ENCODE results near the gene PTPRA. TPM values are rescaled to one million over a fixed set of nuclear protein-coding genes. Genes with fewer than 3 reads are reported as not detected.
A peak's percentile ranks its signal among the peaks of the same experiment; 100 is the strongest.

Gene PTPRA
- total RNA-seq, 1 experiment from 2014 or later: 22.1 TPM

- H3K27me3 ChIP-seq (ENCODE audit: control insufficient read depth, insufficient read depth, low read length): peaks cover 33% of the 10 kb centered on the region
- no peak overlapping the region for H3K4me3 ChIP-seq (ENCODE audit: insufficient read depth, low read depth, low read length)
Measured at GRCh38 chr20:3077618-3078134, 204.4 kb downstream of the PTPRA start.

DNA sequence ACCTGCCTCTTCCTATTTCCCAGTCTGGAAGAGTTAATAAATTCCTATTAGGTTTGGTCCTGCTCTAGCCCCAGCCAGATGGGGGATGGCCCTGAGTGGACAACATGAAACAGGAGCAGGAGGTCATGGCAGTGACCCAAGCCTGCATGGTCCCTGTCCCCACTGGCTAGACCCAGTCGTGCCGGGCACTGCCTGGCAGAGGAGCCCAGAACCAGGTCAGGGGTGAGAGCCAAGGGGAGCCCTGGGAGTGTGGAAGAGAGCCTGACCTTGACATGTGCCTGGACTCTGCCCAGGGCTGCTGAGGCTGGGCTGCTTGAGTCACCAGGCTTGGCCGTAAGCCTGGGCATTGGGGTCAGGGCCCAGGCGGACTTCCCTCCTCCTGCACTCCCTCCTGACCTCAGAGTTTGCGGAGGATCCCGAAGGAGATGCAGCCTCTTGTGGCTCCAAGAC lies 207.7 kb downstream of the PTPRA start:
- Histone ChIP-seq H3K36me3 (replicated peaks; ENCODE audit: control insufficient read depth, insufficient read depth, low read length) (no peaks in the 10 kb centered on the region), H3K4me3 (ENCODE audit: insufficient read depth, low read depth, low read length) (no peak overlapping the region), H3K27me3 (ENCODE audit: control insufficient read depth, insufficient read depth, low read length) (peaks cover 43% of the 10 kb centered on the region)
- DNase-seq: no peak

More at GRCh38 chr20:3077618-3078134, 204.4 kb downstream of the PTPRA start:
- no peak for DNase-seq
- H3K36me3 ChIP-seq (replicated peaks; ENCODE audit: control insufficient read depth, insufficient read depth, low read length): no peaks in the 10 kb centered on the region

GRCh38 chr20:3081641-3082040 lies 208.4 kb downstream of the PTPRA start:
- Histone ChIP-seq H3K27me3 (ENCODE audit: control insufficient read depth, insufficient read depth, low read length) (peaks cover 43% of the 10 kb centered on the region), H3K36me3 (replicated peaks; ENCODE audit: control insufficient read depth, insufficient read depth, low read length) (no peaks in the 10 kb centered on the region), H3K4me3 (ENCODE audit: insufficient read depth, low read depth, low read length) (no peak overlapping the region)
- no peak for DNase-seq

DNA sequence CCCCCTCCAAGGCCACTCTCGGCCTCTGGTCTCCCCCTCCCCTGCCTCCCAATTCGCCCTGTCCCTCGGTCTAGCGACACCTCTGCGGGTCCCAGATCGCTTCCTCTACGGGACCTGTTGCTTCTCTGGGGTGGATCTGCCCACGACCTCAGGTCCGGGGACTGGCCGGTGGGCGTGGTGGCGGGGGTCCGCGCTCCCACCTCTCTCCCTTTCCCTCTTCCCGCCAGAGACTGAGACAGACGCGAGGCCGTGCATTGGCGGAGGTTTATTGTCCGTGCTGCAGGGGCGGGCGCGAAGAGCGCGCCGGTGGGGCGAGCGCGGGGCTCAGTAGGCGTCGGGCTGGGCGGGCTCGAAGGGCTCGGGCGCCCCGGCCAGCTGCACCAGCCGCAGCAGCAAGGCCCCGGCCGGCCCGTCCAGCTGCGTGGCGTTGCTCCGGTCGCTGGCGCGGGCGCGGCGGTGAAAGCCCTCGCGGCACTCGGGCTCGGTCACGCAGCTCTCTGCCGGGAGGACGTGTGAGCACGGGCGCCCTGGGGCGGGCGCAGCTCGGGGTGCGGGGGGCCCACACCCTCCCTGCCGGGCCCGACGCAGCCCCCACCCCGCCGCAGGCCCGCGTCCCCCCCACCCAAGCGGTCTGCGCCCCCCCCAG lies 209.1 kb downstream of the PTPRA start:
- Histone ChIP-seq H3K27me3 (ENCODE audit: control insufficient read depth, insufficient read depth, low read length) (peaks cover 43% of the 10 kb centered on the region), H3K4me3 (ENCODE audit: insufficient read depth, low read depth, low read length) (peak overlapping the region; percentile 28), H3K36me3 (replicated peaks; ENCODE audit: control insufficient read depth, insufficient read depth, low read length) (no peaks in the 10 kb centered on the region)
- peak; percentile 84 for DNase-seq

- DNase-seq: peak; percentile 90
- Histone ChIP-seq H3K4me3 (ENCODE audit: insufficient read depth, low read depth, low read length) (peak overlapping the region; percentile 45), H3K27me3 (ENCODE audit: control insufficient read depth, insufficient read depth, low read length) (peaks cover 45% of the 10 kb centered on the region), H3K36me3 (replicated peaks; ENCODE audit: control insufficient read depth, insufficient read depth, low read length) (no peaks in the 10 kb centered on the region)
Measured at GRCh38 chr20:3082955-3083952, 210.0 kb downstream of the PTPRA start.

DNA sequence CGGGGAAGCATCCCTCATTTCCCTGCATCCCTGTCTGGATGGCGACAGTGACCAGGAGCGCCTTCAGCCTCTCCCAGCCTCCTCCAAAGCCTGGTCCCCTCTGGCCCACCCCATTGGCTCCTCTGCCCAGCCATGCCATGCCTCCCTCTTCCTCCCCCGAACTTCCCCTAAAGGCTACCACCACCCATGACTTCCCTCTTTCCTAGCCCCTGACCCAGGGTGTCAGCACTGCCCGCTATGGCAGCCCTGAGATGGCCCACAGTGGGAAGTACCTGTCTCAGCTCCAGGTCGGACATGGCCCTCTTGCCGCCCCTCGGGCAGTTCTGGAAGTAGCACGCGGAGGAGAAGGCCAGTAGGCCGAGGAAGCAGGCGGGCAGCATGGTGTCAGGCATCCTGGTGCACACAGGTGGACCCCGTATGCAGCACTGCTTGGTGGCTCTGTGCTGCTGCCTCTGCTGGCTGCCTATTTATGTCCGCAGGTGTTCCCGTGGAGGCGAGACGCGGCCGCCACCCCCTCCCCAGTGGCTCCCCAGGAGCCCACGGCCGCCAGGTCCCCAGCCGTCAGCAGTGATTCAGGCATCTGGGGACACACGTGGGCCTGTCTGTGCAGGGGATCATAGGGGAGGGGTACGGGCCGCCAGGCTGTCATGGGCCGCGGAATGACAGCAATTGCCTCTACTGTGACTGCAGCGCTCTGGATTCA lies 211.2 kb downstream of the PTPRA start, which contains the start of gene AVP:
AVP (minus strand) TSS at position 442 of the 703 bp plus-strand sequence; CDS start at position 392, 50 bp downstream.
- H3K27me3 ChIP-seq (ENCODE audit: control insufficient read depth, insufficient read depth, low read length): peaks cover 45% of the 10 kb centered on the region
- H3K36me3 ChIP-seq (replicated peaks; ENCODE audit: control insufficient read depth, insufficient read depth, low read length): no peaks in the 10 kb centered on the region
- peak; percentile 66 for DNase-seq
- H3K4me3 ChIP-seq (ENCODE audit: insufficient read depth, low read depth, low read length): no peak within 1 kb of the TSS; the same call in 1 of the 2 replicates

- Histone ChIP-seq H3K4me3 (ENCODE audit: insufficient read depth, low read depth, low read length) (no peak overlapping the region), H3K27me3 (ENCODE audit: control insufficient read depth, insufficient read depth, low read length) (peaks cover 45% of the 10 kb centered on the region), H3K36me3 (replicated peaks; ENCODE audit: control insufficient read depth, insufficient read depth, low read length) (no peaks in the 10 kb centered on the region)
- DNase-seq: no peak
Measured at GRCh38 chr20:3084986-3085360, 211.7 kb downstream of the PTPRA start.

DNA sequence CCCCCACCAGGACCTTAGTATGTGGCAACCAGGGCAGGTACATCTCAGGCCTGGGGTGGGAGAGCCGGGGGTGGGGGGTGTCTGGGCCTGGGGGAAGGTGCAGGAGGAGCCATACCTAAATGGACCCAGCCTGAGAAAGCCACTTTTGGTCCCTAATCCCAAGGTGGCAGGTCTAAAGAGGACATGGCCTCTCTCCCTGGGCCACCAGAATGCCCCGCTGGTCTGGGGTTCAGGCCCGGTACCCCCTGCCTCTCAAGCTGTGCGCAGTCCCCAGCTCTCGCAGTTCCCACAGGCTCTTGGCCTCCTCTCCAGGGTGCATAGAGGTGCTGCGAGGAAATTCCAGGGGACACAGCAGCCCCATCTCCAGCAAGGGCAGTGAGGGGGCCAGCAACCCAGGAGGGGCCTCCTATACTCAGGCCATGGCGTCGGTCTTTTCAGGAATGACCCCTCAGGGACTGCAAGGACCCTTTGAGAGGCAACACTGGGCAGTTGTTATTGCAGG lies 212.3 kb downstream of the PTPRA start:
- DNase-seq: no peak
- Histone ChIP-seq H3K27me3 (ENCODE audit: control insufficient read depth, insufficient read depth, low read length) (peaks cover 40% of the 10 kb centered on the region), H3K4me3 (ENCODE audit: insufficient read depth, low read depth, low read length) (no peak overlapping the region), H3K36me3 (replicated peaks; ENCODE audit: control insufficient read depth, insufficient read depth, low read length) (no peaks in the 10 kb centered on the region)

GRCh38 chr20:3088031-3088430 lies 214.8 kb downstream of the PTPRA start:
- Histone ChIP-seq H3K36me3 (replicated peaks; ENCODE audit: control insufficient read depth, insufficient read depth, low read length) (no peaks in the 10 kb centered on the region), H3K27me3 (ENCODE audit: control insufficient read depth, insufficient read depth, low read length) (peaks cover 29% of the 10 kb centered on the region), H3K4me3 (ENCODE audit: insufficient read depth, low read depth, low read length) (no peak overlapping the region)
- no peak for DNase-seq

Other genes starting within 250 kb of the PTPRA start
- gene NOP56, start 220.8 kb upstream of the PTPRA start, total RNA-seq (2014; rRNA removed; shearing (Covaris generic)): 334 and 392 TPM in 2 replicates
- gene IDH3B, start 209.3 kb upstream of the PTPRA start, total RNA-seq (2014; rRNA removed; shearing (Covaris generic)): 174 and 183 TPM in 2 replicates
- 1.1 and 2.6 TPM in 2 replicates for gene EBF4, start 180.7 kb upstream of the PTPRA start, total RNA-seq (2014; rRNA removed; shearing (Covaris generic))
- 105 and 109 TPM in 2 replicates for gene CPXM1, start 72.9 kb upstream of the PTPRA start, total RNA-seq (2014; rRNA removed; shearing (Covaris generic))
- gene C20orf141, start 58.5 kb upstream of the PTPRA start, total RNA-seq (2014; rRNA removed; shearing (Covaris generic)): not detected in 2 replicates
- gene TMEM239, start 57.1 kb upstream of the PTPRA start, total RNA-seq (2014; rRNA removed; shearing (Covaris generic)): not detected in 2 replicates
- gene PCED1A, start 32.8 kb upstream of the PTPRA start, total RNA-seq (2014; rRNA removed; shearing (Covaris generic)): 21.8 and 23.6 TPM in 2 replicates
- gene VPS16, start 32.7 kb upstream of the PTPRA start, total RNA-seq (2014; rRNA removed; shearing (Covaris generic)): 25.3 and 27.5 TPM in 2 replicates
- not detected in 2 replicates for gene GNRH2, start 170.1 kb downstream of the PTPRA start, total RNA-seq (2014; rRNA removed; shearing (Covaris generic))
- gene MRPS26, start 172.6 kb downstream of the PTPRA start, total RNA-seq (2014; rRNA removed; shearing (Covaris generic)): 133 and 141 TPM in 2 replicates
- gene OXT, start 198.1 kb downstream of the PTPRA start, total RNA-seq (2014; rRNA removed; shearing (Covaris generic)): 1.5 TPM in 1 of 2 replicates, not detected in the other
- not detected in 2 replicates for gene AVP, start 211.2 kb downstream of the PTPRA start, total RNA-seq (2014; rRNA removed; shearing (Covaris generic))

Data from H7 (cell line).